ENCODE results near the gene SEC14L1.

SEC14L1 gene

GRCh38 chr17:77125432-77125901 lies 15.3 kb upstream of the SEC14L1 start:
- no peak for TF ChIP-seq CTCF (conservative IDR thresholded peaks at IDR 0.05; ENCODE audit: low read length)

GRCh38 chr17:77126519-77126918 lies 14.2 kb upstream of the SEC14L1 start:
- no peak for DNase-seq (ENCODE audit: low read depth)
- no peak for TF ChIP-seq CTCF (conservative IDR thresholded peaks at IDR 0.05; ENCODE audit: low read length)

More at GRCh38 chr17:77125432-77125901, 15.3 kb upstream of the SEC14L1 start:
- no peak overlapping the region for H3K4me3 ChIP-seq (ENCODE audit: low read length)
- DNase-seq (ENCODE audit: low read depth): peak; percentile 92

GRCh38 chr17:77127735-77128361 lies 12.9 kb upstream of the SEC14L1 start:
- TF ChIP-seq CTCF (conservative IDR thresholded peaks at IDR 0.05; ENCODE audit: low read length): no peak
- no peak for DNase-seq (ENCODE audit: low read depth)

More at GRCh38 chr17:77126519-77126918, 14.2 kb upstream of the SEC14L1 start:
- H3K4me3 ChIP-seq (ENCODE audit: low read length): no peak overlapping the region

GRCh38 chr17:77128896-77129567 lies 11.7 kb upstream of the SEC14L1 start:
- no peak for DNase-seq (ENCODE audit: low read depth)
- no peak overlapping the region for H3K4me3 ChIP-seq (ENCODE audit: low read length)
- no peak for TF ChIP-seq CTCF (conservative IDR thresholded peaks at IDR 0.05; ENCODE audit: low read length)

More at GRCh38 chr17:77127735-77128361, 12.9 kb upstream of the SEC14L1 start:
- no peak overlapping the region for H3K4me3 ChIP-seq (ENCODE audit: low read length)

GRCh38 chr17:77129568-77130301 lies 11.0 kb upstream of the SEC14L1 start:
- TF ChIP-seq CTCF (conservative IDR thresholded peaks at IDR 0.05; ENCODE audit: low read length): no peak
- H3K4me3 ChIP-seq (ENCODE audit: low read length): no peak overlapping the region
- peak; percentile 59 for DNase-seq (ENCODE audit: low read depth)

GRCh38 chr17:77130525-77130924 lies 10.2 kb upstream of the SEC14L1 start:
- no peak for DNase-seq (ENCODE audit: low read depth)
- H3K4me3 ChIP-seq (ENCODE audit: low read length): no peak overlapping the region
- TF ChIP-seq CTCF (conservative IDR thresholded peaks at IDR 0.05; ENCODE audit: low read length): no peak

All from AG10803 (cell line).